IPS-15b (cell line): ENCODE results near the gene ACOXL.
"Not testable (repeated sequence)": the region's sequence is repeated elsewhere in the genome, so short reads cannot be mapped to it uniquely, and the experiment has no call there.

Experiments
- H3K27me3 ChIP-seq: one replicate; pipeline ENCODE4 v1.6.1; 2013; ENCODE audit warnings: low read length; ENCODE audit not compliant: control insufficient read depth, insufficient read depth
- H3K36me3 ChIP-seq: one replicate; pipeline ENCODE4 v1.6.1; 2013; ENCODE audit warnings: low read length; ENCODE audit not compliant: control insufficient read depth, insufficient read depth
- H3K4me1 ChIP-seq: one replicate; pipeline ENCODE4 v1.6.1; 2013; ENCODE audit warnings: mild to moderate bottlenecking, low read length; ENCODE audit not compliant: control insufficient read depth, insufficient read depth
- H3K4me3 ChIP-seq: one replicate; pipeline ENCODE4 v1.5.1; 2013; ENCODE audit warnings: low read depth, low read length
- H3K9ac ChIP-seq: one replicate; pipeline ENCODE4 v1.6.1; 2013; ENCODE audit warnings: low read depth, mild to moderate bottlenecking, low read length
- H3K9me3 ChIP-seq: one replicate; pipeline ENCODE4 v1.6.1; 2013; ENCODE audit warnings: mild to moderate bottlenecking, low read length; ENCODE audit not compliant: control insufficient read depth, insufficient read depth

The ACOXL gene

DNA sequence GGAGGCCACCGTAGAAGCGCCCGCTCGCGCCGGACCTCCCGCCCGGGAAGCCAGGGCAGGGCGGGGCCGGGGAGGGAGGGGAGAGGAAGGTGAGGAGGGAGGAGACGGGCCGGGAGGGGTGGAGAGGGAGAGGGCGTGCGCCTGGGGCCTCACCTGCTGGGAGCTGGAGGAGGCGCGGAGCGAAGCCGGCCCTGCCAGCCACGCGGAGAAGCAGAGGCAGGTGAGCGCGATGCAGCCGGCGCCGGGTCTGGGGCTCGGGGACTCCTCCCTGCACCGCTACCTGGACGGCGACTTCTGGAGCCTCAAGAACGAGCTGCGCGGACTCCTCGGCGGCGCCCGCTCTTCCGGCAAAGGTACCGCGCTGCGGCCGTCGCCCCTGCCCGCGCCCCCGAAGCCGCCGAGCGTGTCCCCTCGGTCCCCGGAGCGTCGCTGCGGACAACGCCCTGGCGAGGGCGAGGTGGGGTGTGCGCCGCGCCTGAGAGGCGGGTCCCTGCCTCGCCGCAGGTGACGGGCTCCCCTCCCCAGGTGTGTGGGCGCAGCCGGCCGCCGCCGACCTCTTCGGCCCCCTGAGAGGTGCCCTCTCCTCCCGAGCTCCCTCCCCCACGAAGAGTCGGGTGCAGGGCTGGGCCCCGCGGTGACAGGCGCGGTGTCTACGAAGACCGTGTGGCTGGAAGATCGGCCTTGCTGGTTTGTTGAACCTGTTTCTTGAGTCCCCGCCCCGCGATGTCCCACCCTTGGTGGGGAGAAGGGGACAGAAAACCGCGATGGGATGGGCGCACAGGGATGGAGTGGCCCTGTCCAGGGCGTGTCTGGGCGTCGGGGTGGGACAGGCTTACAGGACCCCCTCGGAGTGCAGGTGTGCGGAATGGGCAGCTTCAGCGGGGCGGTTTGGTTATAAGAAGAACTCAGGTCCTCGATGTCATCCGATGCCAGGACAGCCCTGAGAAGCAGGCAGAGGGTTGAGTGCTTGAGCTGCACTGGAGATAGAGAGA lies at the start of gene ACOXL:
TSS of gene ACOXL (plus strand) at position 152 of the 992 bp plus-strand sequence. CDS start 35,817 bp downstream, outside the sequence.
- H3K9me3 ChIP-seq: no peaks in the 10 kb centered on the region
- H3K4me3 ChIP-seq: peak within 1 kb of the TSS; percentile 88
- peak within 1 kb of the TSS; percentile 70 for H3K9ac ChIP-seq
- H3K27me3 ChIP-seq: peaks cover 7% of the 10 kb centered on the region
- H3K4me1 ChIP-seq: peaks cover 39% of the 10 kb centered on the region
- H3K36me3 ChIP-seq: no peaks in the 10 kb centered on the region

DNA sequence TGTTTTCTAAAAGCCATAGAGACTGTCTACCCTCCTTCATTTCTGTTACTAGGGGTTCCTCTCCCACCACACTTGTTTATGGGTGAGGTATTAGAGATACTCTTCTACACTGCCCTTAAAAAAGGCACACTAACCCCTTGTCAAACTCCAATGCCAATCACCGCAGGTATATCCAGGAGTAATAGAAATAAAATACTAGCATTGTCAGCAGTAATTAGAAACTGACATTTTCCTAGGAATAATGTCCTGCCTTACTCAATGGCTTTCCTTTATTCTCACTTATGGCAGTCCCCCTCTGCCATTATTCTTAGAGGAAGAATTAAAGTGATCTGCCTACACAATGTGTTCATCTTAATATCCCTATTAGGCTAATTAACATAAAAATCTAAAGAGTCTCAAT lies 49.5 kb upstream of the ACOXL start:
- Histone ChIP-seq H3K4me1 (peaks cover 18% of the 10 kb centered on the region), H3K9ac (no peak overlapping the region), H3K27me3 (no peaks in the 10 kb centered on the region), H3K36me3 (no peaks in the 10 kb centered on the region), H3K4me3 (no peak overlapping the region), H3K9me3 (no peaks in the 10 kb centered on the region)

DNA sequence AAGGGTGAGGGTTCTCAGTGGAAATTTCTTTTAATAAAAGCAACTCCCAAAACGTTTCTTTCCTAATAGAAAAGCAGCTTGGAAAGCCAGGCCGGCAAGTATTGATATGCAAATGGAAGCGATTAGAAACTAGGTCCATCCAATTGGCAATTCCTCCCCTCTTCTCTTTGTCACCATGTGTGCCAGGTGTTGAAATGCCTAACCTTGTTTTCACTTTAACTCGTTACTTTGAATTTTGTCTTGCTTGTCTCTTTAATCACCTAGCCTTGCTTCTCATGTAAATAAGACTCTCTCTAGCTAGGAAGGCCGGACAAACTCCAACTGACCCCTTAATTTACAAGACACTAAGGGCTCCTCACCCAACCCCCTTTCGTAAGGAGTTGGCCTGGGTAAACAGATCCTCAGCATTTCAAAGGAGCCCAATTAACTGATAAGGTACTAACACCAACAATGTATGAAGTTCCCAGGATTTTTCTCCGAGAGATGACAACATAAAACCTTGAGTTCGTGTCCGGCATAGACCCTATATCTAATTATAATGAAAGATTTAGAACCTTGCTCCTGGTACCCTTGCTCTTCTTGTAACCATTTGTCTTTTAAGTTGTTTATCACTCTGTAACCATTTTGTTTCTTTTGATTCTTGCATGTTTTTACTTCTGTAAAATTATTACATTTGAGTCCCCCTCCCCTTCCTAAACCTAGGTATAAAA lies 44.4 kb upstream of the ACOXL start:
- H3K4me1 ChIP-seq: peaks cover 21% of the 10 kb centered on the region
- not testable (repeated sequence) for H3K27me3 ChIP-seq, H3K9me3 ChIP-seq, H3K36me3 ChIP-seq
- peak overlapping the region; percentile 36 for H3K4me3 ChIP-seq
- peak overlapping the region; percentile 67 for H3K9ac ChIP-seq

- H3K9ac ChIP-seq: peak overlapping the region; percentile 67
- peaks cover 3% of the 10 kb centered on the region for H3K27me3 ChIP-seq
- H3K4me1 ChIP-seq: peaks cover 20% of the 10 kb centered on the region
- H3K9me3 ChIP-seq: no peaks in the 10 kb centered on the region
- no peaks in the 10 kb centered on the region for H3K36me3 ChIP-seq
- peak overlapping the region; percentile 36 for H3K4me3 ChIP-seq
Measured at GRCh38 chr2:110688594-110689091, 43.7 kb upstream of the ACOXL start.

GRCh38 chr2:110690083-110690965 lies 42.0 kb upstream of the ACOXL start:
- peaks cover 24% of the 10 kb centered on the region for H3K4me1 ChIP-seq
- H3K4me3 ChIP-seq: no peak overlapping the region
- H3K9me3 ChIP-seq: no peaks in the 10 kb centered on the region
- H3K27me3 ChIP-seq: peaks cover 3% of the 10 kb centered on the region
- H3K36me3 ChIP-seq: no peaks in the 10 kb centered on the region
- H3K9ac ChIP-seq: no peak overlapping the region

GRCh38 chr2:110691612-110692258 lies 40.6 kb upstream of the ACOXL start:
- peaks cover 3% of the 10 kb centered on the region for H3K27me3 ChIP-seq
- H3K36me3 ChIP-seq: no peaks in the 10 kb centered on the region
- H3K9me3 ChIP-seq: no peaks in the 10 kb centered on the region
- peaks cover 22% of the 10 kb centered on the region for H3K4me1 ChIP-seq
- no peak overlapping the region for H3K9ac ChIP-seq
- H3K4me3 ChIP-seq: no peak overlapping the region

DNA sequence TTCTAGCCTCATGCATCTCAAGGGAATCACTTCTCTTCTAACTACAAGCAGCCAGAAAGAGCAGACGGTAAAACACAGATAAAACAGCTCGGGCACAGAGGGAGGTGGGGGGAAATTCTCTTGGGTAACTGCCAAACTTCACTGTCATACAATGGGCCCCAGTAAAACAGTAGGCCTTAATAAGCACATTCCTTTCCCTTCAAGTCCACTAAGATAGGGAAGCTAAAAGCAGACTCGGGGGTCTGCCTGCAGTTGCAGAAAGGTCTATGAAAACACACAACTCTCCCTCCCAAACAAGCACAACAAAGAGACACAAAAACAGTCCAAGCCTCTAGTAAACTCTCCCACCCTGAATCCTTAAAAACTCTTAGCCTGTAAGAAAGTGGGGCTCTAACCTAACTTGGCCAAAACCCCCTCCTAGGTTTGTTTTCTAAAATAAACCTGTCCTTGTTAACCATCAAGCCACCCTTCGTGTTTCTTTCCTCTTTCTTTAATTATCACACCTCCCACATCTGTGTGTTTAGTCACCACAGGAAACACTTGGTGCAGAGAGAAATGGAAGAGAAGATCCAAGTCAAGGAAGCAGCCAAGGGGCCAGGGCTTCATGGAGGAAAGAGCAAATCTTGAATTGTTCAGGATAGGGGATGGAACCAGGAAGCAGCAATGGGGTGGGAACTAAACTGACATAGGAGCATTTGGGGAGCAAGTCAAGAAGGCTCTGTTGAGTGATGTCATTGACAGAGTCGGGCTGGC lies 37.1 kb upstream of the ACOXL start:
- not testable (repeated sequence) for H3K9ac ChIP-seq, H3K36me3 ChIP-seq, H3K4me3 ChIP-seq, H3K27me3 ChIP-seq, H3K9me3 ChIP-seq, H3K4me1 ChIP-seq

DNA sequence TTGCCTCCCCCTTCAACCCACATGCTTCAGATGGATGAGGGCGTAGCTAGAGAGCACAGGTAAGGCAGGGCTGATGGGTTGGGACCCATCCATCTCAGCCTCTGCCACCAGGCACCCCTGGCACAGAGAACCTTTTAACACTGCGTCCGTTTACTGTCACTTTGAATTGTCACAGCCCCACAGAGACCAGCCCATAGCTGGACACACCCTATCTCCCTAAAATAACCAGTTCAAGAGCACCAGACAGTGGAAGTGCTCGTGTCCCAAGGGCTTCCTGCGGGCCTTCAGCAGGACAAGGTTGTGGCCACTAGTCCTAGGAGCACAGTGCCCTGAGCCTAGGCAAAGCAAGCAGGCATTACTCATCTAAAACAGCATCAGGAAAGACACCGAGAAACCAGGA lies 34.1 kb upstream of the ACOXL start:
- not testable (repeated sequence) for H3K36me3 ChIP-seq, H3K4me3 ChIP-seq, H3K4me1 ChIP-seq, H3K27me3 ChIP-seq, H3K9me3 ChIP-seq, H3K9ac ChIP-seq

- Histone ChIP-seq H3K4me1 (peaks cover 4% of the 10 kb centered on the region), H3K27me3 (no peaks in the 10 kb centered on the region), H3K4me3 (no peak overlapping the region), H3K36me3 (no peaks in the 10 kb centered on the region), H3K9ac (no peak overlapping the region), H3K9me3 (no peaks in the 10 kb centered on the region)
Measured at GRCh38 chr2:110702514-110703380, 29.6 kb upstream of the ACOXL start.
